ENCODE data around the gene PEAR1. TPM values are rescaled to one million over a fixed set of nuclear protein-coding genes. Genes with fewer than 3 reads are reported as not detected.

Gene PEAR1
- total RNA-seq, 1 donor from 2014 or later = 9.9 TPM

DNA sequence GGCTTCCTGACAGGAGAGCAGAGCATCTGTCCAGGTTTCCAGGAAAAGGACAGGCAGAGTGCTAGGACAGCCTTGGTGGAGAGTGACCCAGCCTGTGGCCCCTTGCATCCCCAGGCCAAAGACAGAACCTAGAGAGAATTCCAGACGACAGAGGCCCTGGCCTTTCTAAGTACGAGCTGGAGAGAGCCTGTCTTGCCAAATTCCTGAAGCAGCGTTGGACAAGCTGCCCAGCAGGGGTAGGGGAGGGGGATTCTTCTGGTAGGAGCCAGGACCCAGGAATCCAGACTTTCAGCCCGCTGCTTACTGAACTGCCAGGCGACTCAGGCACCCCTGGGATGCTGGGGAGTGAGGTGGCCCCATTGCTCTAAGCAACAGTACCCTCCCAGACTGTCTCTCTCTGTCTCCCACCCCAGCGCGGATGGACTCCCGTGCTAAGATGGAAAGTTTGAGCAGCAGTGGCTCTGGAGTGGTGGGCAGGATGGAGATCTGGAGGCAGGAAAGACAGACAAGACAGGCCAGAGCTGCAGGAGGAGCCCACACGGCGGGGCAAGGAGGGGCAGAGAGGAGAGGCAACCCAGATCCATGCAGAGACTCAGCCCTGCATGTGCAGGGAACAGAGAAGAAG, 8.8 kb upstream of the PEAR1 start:
- no peak for DNase-seq (ENCODE audit: low spot score)

- no peak for DNase-seq (ENCODE audit: low spot score)
These were observed 8.2 kb upstream of the PEAR1 start for GRCh38 chr1:156885314-156885713.

- DNase-seq (ENCODE audit: low spot score) = no peak
These were observed 7.6 kb upstream of the PEAR1 start for GRCh38 chr1:156885880-156886355.

- DNase-seq (ENCODE audit: low spot score) = no peak
These were observed 6.8 kb upstream of the PEAR1 start for GRCh38 chr1:156886583-156887281.

DNA sequence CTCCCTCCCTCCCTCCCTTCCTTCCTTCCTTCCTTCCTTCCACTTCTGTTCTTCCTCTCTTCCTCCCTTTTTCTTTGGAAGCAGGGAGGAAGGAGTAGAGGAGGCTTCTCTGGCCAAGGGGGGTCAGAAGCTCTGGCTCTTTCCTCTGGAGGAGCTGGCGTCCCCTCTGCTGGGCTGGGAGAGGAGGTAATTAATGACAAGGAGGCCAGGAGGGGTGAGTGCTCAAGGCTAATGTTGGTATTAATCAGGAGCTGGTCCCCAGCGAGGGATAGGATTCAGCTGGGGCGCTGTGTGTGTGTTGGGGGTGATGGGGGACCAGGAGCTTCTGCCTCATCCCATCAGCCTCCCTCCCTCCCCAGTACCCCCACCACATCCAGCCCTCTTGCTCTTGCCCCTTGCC, 6.2 kb upstream of the PEAR1 start:
- DNase-seq (ENCODE audit: low spot score) = no peak

DNA sequence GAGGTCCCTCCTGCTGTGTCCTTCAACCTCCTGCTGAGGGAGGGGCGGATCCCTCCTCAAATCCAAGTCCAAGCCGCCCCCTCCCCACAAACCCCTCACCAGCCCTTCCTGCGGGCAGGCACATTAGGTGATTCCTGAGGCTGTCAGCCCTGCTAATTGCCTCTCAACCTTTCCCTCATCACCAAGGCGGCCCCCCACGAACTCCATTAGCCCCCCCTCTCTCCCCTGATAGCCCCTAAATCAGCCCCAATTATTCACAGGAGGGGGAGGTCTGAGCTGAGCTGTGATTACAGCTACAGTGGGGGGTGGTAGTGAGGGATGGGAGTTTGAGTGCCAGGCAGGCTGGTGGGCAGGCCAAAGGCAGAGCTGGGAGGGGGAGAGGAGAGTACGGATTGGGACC, 5.8 kb upstream of the PEAR1 start:
- DNase-seq (ENCODE audit: low spot score) = no peak

- peak; percentile 82 for DNase-seq (ENCODE audit: low spot score)
These were observed 3.5 kb upstream of the PEAR1 start for GRCh38 chr1:156889802-156890580.

- DNase-seq (ENCODE audit: low spot score) = peak; percentile 89
These were observed 1.1 kb upstream of the PEAR1 start for GRCh38 chr1:156892190-156893047.

- no peak for DNase-seq (ENCODE audit: low spot score)
These were observed 483 bp downstream of the PEAR1 start for GRCh38 chr1:156894001-156894400.

DNA sequence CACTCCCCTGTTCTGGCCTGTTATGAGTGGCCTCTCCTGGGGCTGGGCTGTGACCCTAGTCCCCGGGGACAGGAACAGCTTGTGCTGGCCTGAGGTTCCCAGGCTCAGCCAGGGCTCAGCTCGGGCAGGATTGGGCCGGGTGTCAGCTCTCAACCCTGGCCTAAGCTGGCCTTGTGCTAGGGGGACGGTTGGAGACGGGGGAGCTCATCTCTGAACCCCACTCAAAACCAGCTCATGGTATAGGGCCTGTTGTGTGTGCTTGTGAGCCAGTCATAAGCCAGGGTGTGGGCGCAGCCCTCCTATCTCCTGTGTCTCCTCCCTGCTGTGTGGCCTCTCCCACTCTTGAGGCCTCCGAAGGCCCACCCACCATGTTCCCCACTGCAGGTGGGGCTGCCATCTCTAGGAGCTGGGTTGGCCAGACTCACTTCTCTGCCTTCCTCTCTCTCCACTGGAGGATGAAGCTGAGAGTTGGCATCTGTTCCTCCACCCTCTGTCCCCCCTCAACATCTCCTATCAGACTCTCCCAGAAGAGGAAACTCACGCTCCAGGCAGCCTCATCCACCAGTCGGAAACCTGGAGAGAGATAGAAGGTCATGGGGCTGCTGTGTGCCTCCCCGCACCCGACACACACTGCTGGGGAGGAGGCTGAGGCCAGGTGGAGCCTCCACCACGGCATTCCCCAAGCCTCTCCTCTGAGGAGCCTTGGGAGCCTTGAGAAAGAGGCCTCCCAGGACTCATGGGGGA, 1.4 kb downstream of the PEAR1 start:
- DNase-seq (ENCODE audit: low spot score) = no peak

DNA sequence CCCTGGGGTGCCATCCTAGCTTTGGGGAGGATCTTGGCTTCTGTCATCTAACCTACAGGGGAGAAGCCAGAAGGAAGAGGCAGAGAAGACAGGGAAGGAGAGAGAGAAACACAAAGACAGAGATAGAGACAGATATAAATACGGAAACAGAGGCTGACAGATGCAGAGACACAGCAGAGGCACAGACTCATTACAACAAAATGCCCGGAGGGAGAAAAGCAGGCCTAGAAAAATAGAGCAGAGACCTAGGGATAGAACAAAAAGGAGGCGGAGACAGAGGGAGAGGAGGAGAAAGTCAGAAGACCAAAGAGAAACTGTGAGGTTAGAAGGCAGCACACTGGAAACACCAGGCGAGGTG, 1.9 kb downstream of the PEAR1 start:
- no peak for DNase-seq (ENCODE audit: low spot score)

GRCh38 chr1:156895927-156896326, 2.4 kb downstream of the PEAR1 start:
- no peak for DNase-seq (ENCODE audit: low spot score)

DNA sequence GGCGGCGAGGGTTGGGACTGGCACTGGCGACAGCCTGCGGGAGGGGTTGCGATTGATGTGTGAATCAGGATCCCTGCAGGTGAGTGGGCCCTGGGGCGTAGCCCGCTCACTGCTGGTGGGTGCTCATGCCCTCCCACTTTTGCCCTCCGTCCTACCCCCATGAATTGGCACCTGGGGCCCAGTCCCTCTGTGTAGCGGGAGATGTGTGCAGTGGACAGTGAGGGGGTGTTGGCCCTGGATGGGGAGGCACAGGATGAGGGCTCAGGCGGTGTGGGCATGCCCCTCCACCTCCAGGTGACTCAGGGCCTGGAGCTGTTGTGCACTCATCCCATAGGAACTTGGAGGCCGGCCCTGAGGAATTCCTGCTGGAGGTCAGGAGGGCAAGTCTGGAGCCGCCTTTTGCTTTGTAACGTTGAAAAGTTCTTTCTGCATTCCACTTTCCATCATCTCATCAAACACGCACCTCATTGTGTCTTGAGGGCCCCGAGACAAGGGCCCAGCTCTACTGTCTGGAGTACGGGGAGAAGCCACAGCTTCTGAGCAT, 3.0 kb downstream of the PEAR1 start:
- DNase-seq (ENCODE audit: low spot score) = no peak

DNA sequence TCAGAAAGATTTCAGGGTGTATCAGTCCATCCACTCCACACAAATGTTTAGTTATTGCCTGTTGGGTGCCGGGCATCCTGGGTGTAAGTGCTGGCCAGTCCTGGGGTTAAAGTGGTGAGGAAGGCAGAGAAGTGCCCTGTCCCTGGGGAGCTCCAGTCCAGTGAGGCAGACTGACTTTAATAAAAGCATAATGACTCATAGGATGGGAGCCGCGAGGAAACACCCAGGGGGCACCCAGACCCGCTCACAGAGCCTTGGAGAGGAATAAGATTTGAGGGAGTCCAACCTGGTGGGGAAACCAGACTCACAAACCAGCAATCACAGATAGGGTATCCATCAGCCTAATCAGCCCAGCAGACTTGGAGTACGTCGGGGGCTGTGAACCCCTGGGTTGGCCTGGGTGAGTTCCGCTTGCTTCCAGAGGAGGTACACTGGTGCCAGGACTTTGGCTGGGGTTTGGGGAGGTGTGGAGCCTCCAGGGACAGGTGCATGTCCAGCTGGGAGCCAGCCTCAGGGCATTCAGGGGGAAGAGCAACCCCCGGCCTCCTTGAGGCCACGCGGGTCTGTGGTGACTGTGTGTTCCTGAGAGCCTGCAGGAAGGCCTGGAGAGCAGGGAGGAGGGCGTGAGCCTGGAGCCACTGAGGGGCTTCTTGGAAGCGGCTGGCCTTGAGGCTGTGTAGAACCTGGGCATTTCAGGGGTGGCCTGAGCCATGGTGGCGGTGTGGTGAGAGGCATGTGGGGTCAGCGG, 3.7 kb downstream of the PEAR1 start:
- DNase-seq (ENCODE audit: low spot score) = no peak

- DNase-seq (ENCODE audit: low spot score) = peak; percentile 48
These were observed 4.6 kb downstream of the PEAR1 start for GRCh38 chr1:156898161-156898566.

DNA sequence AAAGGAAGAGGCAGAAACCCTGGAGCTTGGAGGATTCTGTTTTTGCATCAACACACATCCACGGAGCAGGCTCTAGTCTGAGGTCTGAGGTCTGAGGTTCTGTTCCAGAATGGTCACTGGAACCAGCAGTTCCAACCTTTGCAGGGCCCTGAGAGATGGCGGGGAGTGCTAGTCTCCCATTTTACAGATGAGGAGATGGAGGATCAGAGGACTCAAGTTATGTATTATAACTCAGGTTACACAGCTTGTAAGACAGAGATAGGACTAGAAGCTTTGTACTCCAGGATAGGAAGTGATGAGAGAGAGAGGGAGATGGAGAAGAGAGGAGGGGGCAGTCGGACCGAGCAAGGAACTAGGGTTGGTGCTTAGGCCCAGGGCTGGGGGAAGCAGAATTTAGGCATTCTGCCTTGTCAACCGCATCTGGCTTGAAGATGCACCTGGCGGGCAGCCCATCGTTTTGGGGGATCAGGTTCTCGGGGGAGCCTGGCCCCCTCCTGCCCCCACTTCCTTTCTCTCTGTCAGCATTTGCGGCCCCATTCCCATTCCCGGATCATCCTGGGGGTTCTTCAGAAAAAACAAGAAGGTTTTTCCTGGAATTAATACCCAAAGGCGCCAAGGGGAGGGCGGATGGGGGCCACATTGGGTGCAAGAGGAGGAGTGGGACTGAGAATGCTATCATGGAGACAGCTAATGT, 5.6 kb downstream of the PEAR1 start:
- no peak for DNase-seq (ENCODE audit: low spot score)

GRCh38 chr1:156899956-156900718, 6.6 kb downstream of the PEAR1 start:
- no peak for DNase-seq (ENCODE audit: low spot score)

DNA sequence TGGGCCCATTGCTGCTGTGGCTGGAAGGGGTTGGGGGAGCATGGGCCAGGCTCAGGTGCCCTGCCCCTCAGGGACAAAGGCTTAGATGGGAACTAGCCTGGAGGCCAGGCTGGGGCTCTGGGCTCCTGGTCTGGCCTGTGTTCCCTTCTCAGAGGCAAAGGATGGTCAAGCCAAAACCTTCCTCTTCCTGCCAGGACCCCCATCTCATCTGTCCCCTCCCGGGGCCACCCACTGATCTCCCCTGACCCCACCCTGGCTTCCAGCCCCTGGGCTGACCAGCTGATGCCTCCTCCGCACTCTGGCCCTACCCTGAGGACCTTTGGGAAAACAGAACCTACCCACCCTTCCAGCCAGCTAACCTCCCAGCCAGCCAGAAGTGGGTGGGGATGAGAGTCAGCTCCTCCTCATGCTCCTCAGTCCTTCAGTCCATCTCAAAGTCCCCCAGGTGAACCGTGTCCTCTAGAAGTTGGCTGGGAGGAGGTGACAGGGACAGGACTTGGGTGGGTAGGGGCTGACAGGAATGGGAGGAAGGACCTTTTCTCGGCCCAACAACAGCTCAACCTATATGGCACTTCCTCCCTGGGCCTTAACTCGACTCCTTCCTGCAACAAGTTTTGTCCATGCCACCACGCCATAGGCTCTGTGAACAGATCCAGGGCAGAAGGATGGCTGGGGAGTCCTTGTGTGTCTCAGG, 7.5 kb downstream of the PEAR1 start:
- DNase-seq (ENCODE audit: low spot score) = no peak
